ENCODE measurements around the gene FKBP9.
"Not testable (repeated sequence)": the region's sequence is repeated elsewhere in the genome, so short reads cannot be mapped to it uniquely, and the experiment has no call there.

The FKBP9 gene

GRCh38 chr7:32952876-32953275, 4.4 kb upstream of the FKBP9 start:
- DNase-seq = no peak

DNA sequence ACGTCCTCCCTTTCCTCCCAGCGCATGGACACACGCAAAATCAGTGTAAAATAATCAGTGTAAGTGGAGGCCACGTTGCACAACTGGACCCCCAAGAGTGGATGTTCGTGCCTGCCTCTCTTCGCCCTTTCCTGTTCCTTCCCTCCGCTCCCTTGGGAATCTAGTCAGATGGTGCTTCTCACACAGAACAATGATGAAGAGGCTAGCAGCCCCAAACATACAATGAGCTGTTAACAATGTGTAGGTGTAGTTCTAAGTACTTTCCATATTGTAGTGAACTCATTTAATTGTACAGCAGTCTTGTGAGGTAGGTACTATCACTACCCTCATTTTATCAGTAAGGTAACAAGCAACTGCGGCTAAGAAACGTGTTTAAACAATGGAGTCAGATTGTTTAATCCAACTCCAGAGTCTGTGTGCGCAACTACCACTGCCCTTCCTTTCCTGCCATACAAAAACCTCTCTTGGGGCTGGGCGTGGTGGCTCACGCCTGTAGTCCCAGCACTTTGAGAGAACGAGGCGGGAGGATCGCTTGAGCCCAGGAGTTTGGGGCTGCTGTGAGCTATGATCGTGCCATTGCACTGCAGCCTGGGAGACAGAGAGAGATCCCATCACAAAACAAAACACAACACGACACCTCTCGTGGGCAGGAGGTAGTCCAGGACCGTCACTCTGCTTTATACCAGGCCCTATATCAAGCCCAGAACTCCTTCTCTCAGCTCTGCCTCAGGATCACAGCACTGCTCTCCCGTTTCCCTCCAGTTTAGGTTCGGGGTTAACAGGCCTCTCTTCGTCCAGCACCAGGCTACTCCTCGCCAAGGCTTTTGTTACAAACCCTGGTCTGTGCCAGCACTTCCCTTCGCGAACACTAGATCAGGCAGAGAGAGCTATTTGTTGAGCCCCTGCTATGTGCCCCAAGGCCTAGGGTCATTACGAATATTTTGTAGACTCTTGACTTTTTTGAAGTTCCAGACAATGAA, 1.1 kb downstream of the FKBP9 start:
- no peak for DNase-seq

DNA sequence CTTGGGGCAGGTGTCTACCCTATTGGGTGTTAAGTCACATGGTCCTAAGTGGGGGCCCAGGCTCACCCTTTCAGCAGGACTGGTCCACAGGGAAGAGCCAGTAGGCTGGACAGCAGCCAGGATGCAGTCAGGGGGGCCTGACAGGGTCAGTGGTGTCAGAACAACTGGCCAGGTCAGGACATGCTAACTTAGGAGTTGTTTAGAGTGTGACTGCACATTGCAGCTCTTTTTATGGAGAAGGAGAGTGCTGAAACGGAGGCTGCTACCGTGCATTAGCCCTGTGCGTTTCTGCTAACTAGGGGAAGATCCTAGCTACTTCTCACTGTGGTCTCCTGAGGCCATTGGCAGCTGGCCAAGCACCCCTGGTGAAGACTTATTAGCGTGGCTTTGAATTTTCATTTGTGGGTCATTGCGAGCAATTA, 6.7 kb downstream of the FKBP9 start:
- DNase-seq = not testable (repeated sequence)

DNA sequence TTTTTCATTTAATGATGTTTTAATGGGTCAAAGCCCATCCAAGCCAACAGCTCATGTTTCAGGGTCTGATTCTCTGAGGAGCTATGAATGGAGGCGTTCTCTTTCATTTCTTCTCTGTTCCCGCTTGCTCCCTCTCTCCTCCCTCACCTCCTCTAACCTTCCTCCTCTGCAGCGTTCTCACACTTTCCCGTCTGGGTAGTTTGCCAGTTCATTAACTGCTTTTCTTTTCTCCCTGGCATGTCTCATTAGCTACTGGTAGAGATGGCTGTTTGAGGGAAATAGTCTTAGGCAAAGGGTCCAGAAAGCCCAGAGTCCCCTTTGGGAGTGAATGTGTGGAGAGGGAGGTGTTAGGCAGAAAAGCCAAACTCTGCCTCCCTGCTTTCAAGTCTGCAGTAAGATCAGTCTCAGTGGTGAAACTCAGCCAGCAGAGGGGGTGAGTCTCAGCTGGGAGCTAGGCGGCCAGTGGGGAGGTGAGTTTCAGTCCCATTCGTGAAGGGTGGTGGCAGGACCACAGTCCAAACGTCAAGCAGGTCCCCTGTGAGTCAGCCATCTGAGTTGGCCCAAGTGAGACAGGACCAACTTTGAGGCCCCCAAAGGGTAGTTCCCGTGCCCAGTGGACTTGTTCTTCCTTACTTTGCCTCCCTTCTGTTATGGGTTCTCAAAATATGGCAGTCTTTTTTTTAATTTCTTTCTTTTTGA, 7.4 kb downstream of the FKBP9 start:
- DNase-seq = not testable (repeated sequence)

GRCh38 chr7:32966489-32967267, 9.4 kb downstream of the FKBP9 start:
- DNase-seq = not testable (repeated sequence)

DNA sequence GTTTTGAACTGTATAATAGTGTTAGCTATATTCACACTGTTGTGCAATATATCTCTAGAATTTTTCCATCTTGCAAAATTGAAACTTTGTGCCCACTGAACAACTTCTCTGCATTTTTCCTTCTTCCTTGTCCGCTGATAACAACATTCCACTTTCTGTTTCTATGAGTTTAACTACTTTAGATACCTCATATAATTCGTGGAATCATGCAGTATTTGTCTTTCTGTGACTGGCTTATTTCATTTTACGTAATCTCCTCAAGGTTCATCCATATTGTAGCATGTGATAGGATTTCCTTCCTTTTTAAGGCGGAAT, 10.0 kb downstream of the FKBP9 start:
- not testable (repeated sequence) for DNase-seq

DNA sequence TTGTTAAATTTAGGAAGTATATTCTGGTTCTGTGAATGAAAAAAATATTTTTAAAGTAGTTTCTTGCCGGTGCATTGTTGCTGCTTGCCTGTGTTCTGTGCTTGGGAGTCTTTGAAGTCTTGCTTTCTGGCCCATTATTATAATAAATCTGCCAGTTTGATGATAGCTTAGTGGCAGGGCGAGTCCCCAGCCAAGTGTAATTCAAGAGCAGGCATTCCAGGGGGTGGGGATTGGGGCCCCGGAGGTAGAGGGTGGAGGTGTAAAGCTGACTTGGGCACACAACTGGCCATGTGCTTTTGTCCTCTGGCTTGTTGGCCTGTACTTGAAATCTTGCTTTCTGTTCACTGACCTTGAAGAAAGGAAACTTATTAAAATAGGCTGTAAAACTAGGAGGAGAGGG, 14.7 kb downstream of the FKBP9 start:
- not testable (repeated sequence) for DNase-seq

- not testable (repeated sequence) for DNase-seq
These were observed 19.9 kb downstream of the FKBP9 start for GRCh38 chr7:32977159-32977558.

DNA sequence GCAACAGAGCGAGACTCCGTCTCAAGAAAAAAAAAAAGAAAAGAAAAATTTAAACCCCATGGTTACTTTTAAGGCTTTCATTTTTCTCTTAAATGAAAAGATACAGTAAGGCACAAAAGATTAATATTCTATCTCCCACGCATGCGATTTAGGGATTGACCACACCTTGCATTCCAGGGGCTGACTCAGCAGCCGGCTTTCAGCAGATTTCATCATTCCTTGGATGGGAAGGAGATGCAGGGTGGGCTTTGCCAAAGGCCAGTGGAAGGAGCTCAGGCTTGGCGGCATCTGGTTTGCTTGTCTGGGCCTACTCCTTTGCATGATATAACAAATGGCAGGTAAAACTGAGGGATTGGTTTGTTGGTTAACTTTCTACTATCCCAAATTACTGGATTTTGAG, 22.0 kb downstream of the FKBP9 start:
- not testable (repeated sequence) for DNase-seq

GRCh38 chr7:32979902-32980301, 22.7 kb downstream of the FKBP9 start:
- not testable (repeated sequence) for DNase-seq

DNA sequence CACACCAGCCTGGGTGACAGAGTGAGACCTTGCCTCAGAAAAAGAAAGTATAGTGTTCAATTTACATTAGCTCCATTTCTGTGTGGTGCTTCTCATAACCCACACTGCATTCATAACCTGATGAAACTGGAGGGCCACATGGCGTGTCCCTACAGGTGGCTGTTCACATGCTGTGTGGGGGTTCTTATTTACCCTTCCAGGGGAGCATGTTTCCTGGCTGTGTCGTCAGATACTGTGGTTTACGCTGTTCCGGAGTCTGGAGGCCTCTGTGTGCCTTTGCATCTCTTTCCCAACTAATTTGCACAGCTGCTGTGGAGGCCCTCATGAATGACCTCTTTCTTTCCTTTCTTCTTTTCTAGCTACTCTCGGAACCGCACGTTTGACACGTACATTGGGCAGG, 30.9 kb downstream of the FKBP9 start:
- DNase-seq = not testable (repeated sequence)

- not testable (repeated sequence) for DNase-seq
These were observed 33.9 kb downstream of the FKBP9 start for GRCh38 chr7:32991068-32991585.

DNA sequence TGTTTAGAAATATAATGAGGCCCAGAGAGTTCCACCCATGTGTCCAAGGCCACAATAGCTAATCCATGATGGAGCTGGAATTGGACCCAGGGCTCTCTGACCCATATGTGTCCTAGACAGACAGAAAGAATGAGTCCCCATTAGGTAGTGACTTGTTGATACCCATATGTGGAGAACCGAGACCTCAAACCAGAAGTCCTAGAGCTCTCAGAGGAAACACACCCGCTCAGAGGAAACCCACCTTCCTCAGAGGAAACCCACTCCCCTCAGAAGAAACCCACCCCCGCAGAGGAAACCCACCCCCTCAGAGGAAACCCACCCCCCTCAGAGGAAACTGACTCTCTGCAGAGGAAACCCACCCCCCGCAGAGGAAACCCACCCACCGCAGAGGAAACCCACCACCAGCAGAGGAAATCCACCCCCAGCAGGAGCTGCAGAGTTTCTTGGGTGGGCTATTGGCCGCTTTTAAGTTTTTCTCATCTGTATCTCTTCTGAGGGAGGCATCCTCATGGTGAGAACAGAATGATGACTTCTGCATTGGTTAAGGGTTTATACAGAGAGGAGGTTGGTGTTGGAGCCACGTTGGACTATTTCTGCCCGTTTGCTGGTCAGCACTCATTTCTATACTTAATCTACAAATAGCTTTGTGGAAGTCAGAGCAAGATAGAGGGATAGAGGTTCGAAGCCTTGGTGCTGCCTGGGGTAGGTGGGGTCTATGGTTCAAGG, 34.9 kb downstream of the FKBP9 start:
- DNase-seq = not testable (repeated sequence)

DNA sequence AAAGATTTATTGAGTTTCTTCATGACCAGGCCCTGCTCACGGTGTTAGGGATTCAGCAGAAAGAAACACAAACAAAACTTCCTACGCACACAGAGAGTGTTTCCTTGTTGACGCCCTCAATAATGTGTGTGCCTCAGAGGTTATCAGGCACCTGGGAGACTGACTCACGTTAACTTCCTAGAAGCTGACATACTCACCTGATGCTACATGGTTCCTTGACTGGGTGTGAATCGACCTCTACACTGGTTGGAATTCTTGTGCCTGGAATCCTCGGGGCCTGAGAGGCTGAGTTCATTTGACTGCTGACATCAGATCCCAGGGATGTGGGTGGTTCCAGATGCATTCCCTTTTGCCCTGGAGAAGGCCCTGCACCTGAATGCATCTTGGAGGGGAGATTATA, 35.5 kb downstream of the FKBP9 start:
- not testable (repeated sequence) for DNase-seq

DNA sequence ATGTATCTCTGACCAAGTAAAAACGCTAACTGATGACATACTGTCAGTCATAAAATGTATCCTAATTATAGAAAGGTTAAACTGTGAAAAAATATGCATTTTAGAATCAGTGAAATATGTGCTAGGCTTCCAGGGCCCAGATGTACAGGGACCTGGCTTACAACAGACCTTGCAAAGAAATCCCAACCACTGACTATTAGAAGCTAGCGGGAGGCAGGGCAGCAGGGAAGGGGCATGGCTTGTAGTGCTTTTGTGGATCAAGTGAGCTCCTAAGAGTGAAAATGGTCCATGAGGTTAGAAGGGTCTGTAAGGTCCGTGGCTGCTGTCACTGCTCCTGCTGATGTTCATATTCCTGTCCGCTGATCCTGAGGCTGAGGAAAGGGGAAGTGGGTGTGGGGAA, 40.7 kb downstream of the FKBP9 start:
- not testable (repeated sequence) for DNase-seq

DNA sequence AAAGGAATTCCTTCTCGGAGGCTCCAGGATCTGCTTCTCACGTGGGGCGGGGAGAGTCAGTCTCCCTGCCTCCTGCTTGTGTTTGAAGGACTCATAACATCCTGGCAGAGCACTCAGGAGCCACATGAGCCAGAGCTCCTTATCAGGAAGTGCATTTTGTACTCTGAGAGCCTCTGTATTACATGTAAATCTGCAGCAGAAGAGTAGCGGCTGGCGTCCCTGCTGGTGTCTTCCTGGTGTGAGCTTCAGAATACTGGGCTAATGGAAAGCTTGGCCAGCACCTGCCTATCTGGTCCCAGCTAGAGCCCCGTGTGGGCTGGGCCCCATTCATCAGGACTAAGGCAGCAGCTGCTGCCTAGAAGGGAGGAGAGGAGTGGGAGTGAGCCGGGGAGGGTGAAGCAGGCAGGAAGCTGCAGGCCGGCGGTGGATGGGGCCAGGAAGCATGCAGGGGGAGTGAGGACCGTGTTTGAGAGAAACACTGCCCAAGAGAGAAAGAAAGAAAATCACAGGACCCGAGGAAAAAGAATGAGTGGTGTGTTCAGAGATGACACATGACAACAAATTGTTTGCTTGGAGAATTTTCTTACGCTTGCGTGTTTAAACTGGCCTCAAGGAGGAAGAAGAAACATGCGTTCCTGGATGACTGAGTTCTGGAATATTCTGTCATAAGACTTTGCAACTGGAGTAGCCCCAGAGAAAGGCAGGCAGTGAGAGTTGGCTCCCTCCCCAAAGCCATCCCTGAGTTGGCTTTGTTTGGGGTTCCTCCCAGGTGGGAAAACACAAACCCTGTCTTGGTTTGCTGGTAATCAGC, 41.3 kb downstream of the FKBP9 start:
- not testable (repeated sequence) for DNase-seq

DNA sequence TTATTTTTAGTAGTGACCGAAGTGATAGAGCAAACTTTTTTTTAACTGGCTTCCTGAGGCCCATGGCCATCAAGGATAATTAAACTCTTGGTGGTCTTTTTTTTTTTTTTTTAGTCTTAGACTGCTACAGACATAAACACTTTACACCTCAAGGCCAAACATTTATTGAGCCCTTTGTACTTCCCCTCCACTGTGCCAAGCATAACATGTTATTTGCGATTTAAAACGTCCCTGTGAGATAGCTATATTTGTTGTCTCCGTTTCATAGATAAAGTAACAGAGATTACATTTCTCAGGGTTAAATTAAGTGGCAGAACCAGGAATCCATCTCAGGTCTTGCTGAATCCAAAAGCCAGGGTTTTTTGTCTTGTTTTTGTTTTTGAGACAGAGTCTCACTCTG, 42.1 kb downstream of the FKBP9 start:
- DNase-seq = not testable (repeated sequence)

GRCh38 chr7:33003111-33003510, 45.9 kb downstream of the FKBP9 start:
- DNase-seq = not testable (repeated sequence)

GRCh38 chr7:33004104-33004616, 46.9 kb downstream of the FKBP9 start:
- DNase-seq = not testable (repeated sequence)

GRCh38 chr7:33005193-33005592, 48.0 kb downstream of the FKBP9 start:
- DNase-seq = not testable (repeated sequence)

GRCh38 chr7:33005690-33006089, 48.5 kb downstream of the FKBP9 start:
- not testable (repeated sequence) for DNase-seq
